NCI-H748 treated with DMSO at 0.1 percent for 48 hours (cell line): ENCODE measurements around the gene ZFYVE9.
"Not testable (repeated sequence)": the region's sequence is repeated elsewhere in the genome, so short reads cannot be mapped to it uniquely, and the experiment has no call there.

Source experiments
- DNase-seq: peaks from one replicate; lab custom pipeline; 2025; lab: John Stamatoyannopoulos, UW

ZFYVE9 gene

DNA sequence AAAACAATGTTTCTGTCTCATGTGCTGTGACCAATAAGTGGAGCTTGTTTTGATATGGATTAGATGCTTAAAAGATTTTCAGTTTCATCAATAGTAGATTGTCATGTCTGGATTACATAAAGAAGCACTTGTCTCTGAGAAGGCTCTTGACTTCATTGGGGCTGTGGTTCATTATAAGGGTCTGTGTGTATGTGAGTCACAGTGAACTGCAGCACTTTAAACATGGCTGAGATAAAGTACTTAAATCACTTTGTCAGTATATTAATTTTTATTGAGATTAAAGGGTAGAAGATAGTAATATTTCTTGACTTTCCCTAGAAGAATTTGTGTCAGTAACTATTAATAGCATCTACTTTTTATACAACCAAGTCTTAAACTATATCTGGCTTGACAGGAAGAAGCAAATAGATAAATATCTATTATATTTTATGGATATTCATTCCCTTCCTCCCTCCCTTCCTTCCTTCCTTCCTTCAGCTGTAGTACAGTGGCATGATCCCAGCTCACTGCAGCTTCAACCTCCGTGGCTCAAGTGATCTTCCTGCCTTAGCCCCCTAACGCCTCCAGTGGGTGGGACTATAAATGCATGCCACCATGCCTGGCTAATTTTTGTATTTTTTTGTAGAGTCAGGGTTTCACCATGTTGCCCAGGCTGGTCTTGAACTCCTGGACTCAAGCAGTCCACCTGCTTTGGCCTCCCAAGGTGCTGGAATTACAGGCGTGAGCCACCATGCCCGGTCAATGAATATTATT lies 48.8 kb downstream of the ZFYVE9 start:
- DNase-seq = no peak

- no peak for DNase-seq
Measured at GRCh38 chr1:52191395-52191965, 49.6 kb downstream of the ZFYVE9 start.

- no peak for DNase-seq
Measured at GRCh38 chr1:52192024-52192423, 50.1 kb downstream of the ZFYVE9 start.

- no peak for DNase-seq
Measured at GRCh38 chr1:52192436-52192835, 50.5 kb downstream of the ZFYVE9 start.

DNA sequence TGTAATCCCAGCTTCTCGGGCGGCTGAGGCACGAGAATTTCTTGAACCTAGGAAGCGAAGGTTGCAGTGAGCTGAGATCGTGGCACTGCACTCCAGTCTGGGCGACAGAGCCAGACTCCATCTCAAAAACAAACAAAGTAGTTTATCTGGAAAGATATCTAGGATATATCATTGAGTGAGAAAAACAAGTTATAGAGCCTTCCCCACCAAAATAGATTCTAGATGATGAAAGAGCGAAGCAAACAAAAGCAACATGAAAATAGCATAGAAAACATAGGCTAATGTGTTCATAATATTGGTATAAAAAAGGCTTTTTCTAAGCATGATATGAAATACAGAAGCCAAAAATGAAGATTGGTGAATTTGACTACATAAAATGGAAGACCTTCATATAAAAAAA lies 52.1 kb downstream of the ZFYVE9 start:
- DNase-seq = no peak

DNA sequence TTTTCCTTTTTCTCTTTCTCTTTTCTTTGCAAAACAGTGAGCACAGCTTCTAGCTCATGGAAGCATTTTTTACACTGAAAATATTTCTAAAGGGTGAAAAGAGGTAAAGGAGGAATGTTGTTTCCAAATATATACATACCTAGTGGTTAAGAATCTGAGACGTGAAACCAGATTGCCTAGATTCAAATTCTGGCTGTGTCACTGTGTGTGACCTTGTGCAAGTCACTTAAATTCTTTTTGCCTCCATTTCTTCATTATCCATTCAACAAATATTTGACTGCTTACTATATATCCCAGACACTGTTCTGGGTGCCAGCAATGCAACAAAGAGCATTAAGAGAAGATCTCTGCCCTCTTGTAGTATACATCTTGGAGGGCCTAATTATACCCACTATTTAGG lies 53.3 kb downstream of the ZFYVE9 start:
- no peak for DNase-seq

DNA sequence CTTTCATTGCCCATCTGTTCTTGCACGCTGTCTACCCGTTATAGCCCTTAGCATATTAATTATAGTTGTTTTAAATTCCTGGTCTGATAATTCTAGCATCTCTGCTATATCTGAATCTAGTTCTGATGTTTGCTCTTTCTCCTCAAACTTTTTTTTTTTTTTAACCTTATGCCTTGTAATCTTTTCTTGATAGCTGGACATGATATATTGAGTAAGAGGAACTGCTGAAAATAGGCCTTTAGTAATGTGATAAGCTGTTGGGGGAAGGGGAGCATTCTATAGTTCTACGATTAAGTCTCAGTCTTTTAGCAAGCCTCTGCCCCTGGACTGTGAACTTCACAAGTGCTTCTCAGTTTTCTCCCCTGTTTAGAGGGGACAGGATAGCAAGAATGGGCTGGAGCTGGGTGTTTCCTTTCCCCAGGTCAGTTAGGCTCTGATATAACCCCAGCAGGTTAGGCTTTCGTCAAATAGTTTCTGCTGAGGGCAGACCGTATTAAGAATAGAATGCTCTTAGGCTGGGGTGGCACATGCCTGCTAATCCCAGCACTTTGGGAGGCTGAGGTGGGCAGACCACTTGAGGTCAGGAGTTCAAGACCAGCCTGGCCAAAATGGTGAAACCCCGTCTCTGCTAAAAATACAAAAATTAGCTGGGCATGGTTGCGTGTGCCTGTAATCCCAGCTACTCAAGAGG lies 62.2 kb downstream of the ZFYVE9 start:
- no peak for DNase-seq

DNA sequence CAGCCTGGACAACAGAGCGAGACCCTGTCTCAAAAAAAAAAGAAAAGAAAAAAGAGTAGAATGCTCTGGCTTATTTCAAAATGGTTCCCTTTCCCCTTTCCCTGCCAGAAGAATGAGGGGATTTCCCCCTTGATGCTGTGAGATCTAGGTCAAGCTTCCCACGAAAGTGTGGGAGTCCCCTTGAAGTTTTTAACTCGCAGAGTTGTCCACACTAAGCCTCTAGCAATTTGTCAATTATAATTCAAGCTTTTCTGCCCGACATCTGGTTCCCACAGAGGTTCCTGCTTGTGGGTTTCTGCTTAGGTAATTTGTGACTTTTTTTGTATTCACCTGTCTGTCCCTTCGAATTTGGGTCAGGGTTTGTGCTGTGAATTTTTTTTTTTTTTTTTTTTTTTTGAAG lies 62.8 kb downstream of the ZFYVE9 start:
- no peak for DNase-seq

DNA sequence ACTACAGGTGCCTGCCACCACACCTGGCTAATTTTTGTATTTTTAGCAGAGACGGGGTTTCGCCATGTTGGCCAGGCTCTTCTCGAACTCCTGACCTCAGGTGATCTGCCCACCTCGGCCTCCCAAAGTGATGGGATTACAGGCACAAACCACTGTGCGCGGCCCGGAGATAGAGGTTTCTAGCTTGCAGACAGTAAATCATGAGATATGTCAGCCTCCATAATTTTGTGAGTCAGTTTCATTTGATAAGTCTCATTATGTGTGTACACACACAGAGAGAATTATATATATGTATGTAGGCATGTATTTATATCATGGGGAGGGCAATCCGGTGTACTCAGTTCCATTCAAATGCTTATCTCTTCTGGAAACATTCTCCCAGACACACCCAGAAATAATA lies 64.8 kb downstream of the ZFYVE9 start:
- DNase-seq = not testable (repeated sequence)

GRCh38 chr1:52209429-52209828 lies 67.5 kb downstream of the ZFYVE9 start:
- no peak for DNase-seq

DNA sequence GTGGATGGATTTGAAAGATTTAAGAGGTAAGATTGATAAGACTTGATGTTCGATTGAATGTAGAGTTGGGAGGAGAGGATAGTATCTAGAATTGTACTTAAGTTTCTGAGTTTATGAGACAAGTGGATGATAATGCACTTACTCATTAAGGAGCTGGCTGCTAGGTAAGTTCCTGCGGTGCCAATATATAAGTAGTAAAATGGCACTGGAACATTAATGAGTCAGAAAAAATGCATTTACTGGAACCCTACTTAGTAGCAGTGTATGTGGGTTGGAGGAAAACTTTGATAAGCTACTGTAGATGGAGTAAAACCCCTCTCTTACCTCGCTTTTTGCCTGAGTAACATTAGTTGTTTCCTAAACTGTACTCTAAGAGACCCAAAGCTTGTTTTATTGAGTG lies 68.2 kb downstream of the ZFYVE9 start:
- no peak for DNase-seq

GRCh38 chr1:52216907-52217458 lies 75.1 kb downstream of the ZFYVE9 start:
- DNase-seq = no peak

- no peak for DNase-seq
Measured at GRCh38 chr1:52225174-52225573, 83.3 kb downstream of the ZFYVE9 start.

GRCh38 chr1:52229494-52229893 lies 87.6 kb downstream of the ZFYVE9 start:
- DNase-seq = no peak

DNA sequence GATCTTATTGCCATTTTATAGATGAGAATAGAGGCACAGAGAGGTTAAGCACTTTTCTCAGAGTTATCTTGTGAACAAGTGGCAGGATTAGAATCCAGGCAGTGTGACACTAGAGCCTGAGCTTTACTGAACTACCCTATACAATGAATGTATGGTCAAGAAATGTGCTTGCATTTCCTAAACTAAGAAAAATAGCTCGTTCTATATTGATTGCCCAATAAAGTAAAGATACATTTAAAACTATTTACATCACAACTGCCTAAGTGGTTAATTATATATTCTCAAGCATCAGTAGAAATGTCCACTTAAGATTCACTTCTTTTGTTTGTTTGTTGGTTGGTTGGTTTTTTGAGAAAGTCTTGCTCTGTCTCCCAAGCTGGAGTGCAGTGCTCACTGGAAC lies 91.6 kb downstream of the ZFYVE9 start:
- DNase-seq = no peak

DNA sequence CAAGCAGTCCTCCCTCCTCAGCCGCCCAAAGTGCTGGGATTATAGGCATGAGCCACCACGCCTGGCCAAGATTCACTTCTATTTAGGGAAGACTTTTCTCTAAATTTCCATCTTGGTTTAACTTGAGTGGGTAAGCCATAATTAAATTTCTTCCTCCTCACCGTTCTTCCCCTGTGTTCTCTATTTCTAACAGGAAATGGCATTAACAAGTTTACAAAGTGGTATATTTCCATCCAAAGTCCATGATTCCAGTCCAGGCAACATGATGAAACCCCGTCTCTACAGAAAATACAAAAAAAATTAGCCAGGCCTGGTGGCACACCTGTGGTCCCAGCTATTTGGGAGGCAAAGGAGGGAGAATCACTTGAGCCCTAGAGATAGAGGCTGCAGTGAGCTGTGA lies 92.1 kb downstream of the ZFYVE9 start:
- no peak for DNase-seq

DNA sequence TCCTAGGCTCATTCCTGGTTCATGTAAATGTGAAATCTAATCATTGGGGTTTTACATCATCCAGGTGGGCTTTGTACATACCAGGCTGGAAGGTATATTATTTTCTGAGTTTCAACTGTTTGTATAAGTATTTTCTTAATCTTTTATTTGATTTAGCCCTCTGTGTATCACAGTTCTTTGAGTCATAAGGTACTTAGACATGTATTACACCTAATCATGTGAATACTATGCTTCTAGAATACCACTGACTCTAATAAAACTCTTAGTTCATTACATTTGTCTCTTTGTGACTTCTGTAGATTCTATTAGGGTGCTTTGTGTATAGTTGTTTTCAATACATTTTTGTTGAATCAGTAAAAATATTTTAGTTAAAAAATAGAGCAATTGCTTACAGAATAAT lies 92.8 kb downstream of the ZFYVE9 start:
- no peak for DNase-seq

DNA sequence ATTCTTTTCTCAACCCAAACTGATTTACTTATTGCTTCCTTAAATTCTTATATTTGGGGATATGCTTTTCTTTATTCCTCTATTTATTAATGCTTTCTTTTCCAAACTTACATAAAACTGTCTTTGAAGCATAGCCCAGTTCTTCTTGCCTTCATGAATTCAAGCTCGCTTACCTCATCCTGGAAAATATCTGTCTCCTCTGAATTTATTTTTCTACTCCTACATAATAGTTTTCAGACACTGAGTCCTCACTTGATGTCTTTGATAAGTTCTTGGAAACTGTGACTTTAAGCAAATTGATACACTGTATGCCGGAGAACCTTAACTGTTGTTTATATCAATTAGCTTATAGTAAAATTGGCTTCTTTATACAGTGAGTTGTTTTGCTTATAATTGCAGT lies 93.8 kb downstream of the ZFYVE9 start:
- DNase-seq = no peak

GRCh38 chr1:52237430-52237829 lies 95.5 kb downstream of the ZFYVE9 start:
- DNase-seq = no peak

DNA sequence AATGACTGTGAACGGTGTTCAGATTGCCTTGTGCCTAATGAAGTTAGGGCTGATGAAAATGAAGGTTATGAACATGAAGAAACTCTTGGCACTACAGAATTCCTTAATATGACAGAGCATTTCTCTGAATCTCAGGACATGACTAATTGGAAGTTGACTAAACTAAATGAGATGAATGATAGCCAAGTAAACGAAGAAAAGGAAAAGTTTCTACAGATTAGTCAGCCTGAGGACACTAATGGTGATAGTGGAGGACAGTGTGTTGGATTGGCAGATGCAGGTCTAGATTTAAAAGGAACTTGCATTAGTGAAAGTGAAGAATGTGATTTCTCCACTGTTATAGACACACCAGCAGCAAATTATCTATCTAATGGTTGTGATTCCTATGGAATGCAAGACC lies 96.6 kb downstream of the ZFYVE9 start:
- no peak for DNase-seq

DNA sequence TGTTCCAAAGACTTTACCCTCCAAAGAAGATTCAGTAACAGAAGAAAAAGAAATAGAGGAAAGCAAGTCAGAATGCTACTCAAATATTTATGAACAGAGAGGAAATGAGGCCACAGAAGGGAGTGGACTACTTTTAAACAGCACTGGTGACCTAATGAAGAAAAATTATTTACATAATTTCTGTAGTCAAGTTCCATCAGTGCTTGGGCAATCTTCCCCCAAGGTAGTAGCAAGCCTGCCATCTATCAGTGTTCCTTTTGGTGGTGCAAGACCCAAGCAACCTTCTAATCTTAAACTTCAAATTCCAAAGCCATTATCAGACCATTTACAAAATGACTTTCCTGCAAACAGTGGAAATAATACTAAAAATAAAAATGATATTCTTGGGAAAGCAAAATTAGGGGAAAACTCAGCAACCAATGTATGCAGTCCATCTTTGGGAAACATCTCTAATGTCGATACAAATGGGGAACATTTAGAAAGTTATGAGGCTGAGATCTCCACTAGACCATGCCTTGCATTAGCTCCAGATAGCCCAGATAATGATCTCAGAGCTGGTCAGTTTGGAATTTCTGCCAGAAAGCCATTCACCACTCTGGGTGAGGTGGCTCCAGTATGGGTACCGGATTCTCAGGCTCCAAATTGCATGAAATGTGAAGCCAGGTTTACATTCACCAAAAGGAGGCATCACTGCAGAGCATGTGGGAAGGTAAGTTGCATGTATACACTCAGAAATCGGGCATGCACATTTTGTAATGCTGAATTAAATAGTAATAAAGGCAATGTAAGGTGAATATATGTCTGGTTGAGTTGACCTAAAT lies 97.2 kb downstream of the ZFYVE9 start:
- DNase-seq = no peak

- no peak for DNase-seq
Measured at GRCh38 chr1:52239708-52240001, 97.8 kb downstream of the ZFYVE9 start.
